GM19372 (cell line): ENCODE measurements around the gene IKBKE.

Experiments used
- ATAC-seq: cut with Tn5 transposase; IDR thresholded peaks from one replicate; pipeline ENCODE4 v1.9.1; 2021; ENCODE audit warnings: mild to moderate bottlenecking, low read depth, moderate library complexity; ENCODE audit not compliant: unreplicated experiment

IKBKE gene

GRCh38 chr1:206509612-206510257 is 39.5 kb downstream of the IKBKE start:
- no peak for ATAC-seq

- ATAC-seq: no peak
Observed at GRCh38 chr1:206510371-206510770, 40.1 kb downstream of the IKBKE start.

GRCh38 chr1:206511362-206512057 is 41.2 kb downstream of the IKBKE start:
- no peak for ATAC-seq

- no peak for ATAC-seq
Observed at GRCh38 chr1:206512058-206512850, 42.0 kb downstream of the IKBKE start.

- ATAC-seq: no peak
Observed at GRCh38 chr1:206512851-206513180, 42.5 kb downstream of the IKBKE start.

GRCh38 chr1:206513312-206514111 is 43.2 kb downstream of the IKBKE start:
- ATAC-seq: no peak

GRCh38 chr1:206514813-206515387 is 44.6 kb downstream of the IKBKE start:
- no peak for ATAC-seq

GRCh38 chr1:206516728-206516990 is 46.4 kb downstream of the IKBKE start:
- no peak for ATAC-seq

GRCh38 chr1:206517784-206518183 is 47.5 kb downstream of the IKBKE start:
- ATAC-seq: no peak

GRCh38 chr1:206518206-206518605 is 47.9 kb downstream of the IKBKE start:
- no peak for ATAC-seq

GRCh38 chr1:206518743-206519142 is 48.5 kb downstream of the IKBKE start:
- ATAC-seq: no peak

- ATAC-seq: no peak
Observed at GRCh38 chr1:206521127-206521526, 50.9 kb downstream of the IKBKE start.

- no peak for ATAC-seq
Observed at GRCh38 chr1:206521694-206522402, 51.6 kb downstream of the IKBKE start.

GRCh38 chr1:206524739-206525364 is 54.6 kb downstream of the IKBKE start:
- no peak for ATAC-seq

GRCh38 chr1:206526064-206526911 is 56.0 kb downstream of the IKBKE start:
- ATAC-seq: no peak

GRCh38 chr1:206529425-206529824 is 59.1 kb downstream of the IKBKE start:
- no peak for ATAC-seq

- no peak for ATAC-seq
Observed at GRCh38 chr1:206532368-206532767, 62.1 kb downstream of the IKBKE start.

GRCh38 chr1:206534552-206534951 is 64.3 kb downstream of the IKBKE start:
- ATAC-seq: no peak

- no peak for ATAC-seq
Observed at GRCh38 chr1:206535853-206536188, 65.5 kb downstream of the IKBKE start.
